Activated T-helper 1 cell treated with anti-CD3 and anti-CD28 coated beads, Interleukin-2, amount 50 U/mL, for 16 hours (primary cell): ENCODE data around the gene QRSL1.
"Not testable (repeated sequence)": the region's sequence is repeated elsewhere in the genome, so short reads cannot be mapped to it uniquely, and the experiment has no call there.

Experiments used
- DNase-seq, 2 donors: peaks; one replicate each; pipeline ENCODE4 v3.0.0-alpha.2; 2020; ENCODE audit warnings: low read depth in 1 of 2, low spot score in 1 of 2

Gene QRSL1, protein sequence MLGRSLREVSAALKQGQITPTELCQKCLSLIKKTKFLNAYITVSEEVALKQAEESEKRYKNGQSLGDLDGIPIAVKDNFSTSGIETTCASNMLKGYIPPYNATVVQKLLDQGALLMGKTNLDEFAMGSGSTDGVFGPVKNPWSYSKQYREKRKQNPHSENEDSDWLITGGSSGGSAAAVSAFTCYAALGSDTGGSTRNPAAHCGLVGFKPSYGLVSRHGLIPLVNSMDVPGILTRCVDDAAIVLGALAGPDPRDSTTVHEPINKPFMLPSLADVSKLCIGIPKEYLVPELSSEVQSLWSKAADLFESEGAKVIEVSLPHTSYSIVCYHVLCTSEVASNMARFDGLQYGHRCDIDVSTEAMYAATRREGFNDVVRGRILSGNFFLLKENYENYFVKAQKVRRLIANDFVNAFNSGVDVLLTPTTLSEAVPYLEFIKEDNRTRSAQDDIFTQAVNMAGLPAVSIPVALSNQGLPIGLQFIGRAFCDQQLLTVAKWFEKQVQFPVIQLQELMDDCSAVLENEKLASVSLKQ

DNA sequence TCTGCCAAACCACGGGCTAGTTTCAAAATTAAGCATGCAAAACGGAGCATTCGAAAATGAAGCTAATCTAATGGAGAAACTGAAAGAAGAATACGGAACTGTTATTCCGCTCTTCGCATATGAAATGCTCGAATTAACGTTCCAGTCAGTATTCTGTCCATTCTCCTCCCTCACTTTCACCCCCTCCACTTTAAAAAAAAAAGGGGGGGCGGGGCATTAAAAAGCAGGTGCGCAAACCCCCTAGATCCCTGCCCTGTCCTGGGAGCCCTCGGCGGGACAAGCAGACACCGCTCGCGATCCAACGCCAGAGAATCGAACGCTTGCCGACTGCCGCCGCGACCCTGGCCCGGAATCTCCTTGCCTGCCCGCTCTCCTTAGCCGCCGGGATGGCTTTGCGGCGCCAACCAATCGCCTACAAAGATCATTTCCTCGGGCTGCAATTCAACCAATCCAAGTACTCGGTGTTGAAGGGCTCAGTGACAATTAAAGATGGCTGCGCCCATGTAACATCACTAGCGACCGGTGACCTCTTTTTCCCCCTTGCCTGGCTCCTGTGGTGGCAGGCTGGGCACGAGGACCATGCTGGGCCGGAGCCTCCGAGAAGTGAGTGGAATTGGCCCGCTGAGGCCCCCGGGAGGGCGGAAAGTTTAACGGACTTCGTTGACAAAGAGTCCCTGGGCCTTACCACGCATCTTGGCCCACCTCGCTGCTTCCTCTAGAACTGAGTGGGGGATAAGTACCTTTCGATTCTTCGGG is at the start of gene QRSL1, which contains the start of gene RTN4IP1:
Gene QRSL1 (plus strand): TSS at position 476 of the 756 bp plus-strand sequence. CDS start 104 bp downstream, at position 580.
Gene RTN4IP1 (minus strand): TSS at position 396 of the 756 bp plus-strand sequence. CDS start 477 bp downstream, outside the sequence.
- DNase-seq, result peak; percentile 58 to 70

DNA sequence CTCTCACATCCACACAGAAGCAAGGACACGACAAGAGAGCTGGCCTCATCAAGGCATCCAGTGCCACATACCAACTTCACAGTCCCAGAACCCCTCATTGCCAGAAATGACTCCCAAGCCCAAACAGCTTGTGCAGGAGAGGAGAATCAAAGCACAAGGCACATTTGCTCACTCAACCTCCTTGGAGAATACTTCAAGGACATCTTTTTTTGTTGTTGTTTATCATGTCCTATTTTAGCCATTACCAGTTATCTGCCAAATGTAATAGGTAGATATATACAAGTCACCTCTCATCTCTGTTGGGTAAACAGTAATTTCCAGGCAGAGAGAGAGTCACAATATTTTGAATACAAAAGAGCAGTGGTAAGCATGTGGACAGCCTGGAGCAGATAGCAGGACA is 47.9 kb upstream of the QRSL1 start:
- DNase-seq, result no peak

DNA sequence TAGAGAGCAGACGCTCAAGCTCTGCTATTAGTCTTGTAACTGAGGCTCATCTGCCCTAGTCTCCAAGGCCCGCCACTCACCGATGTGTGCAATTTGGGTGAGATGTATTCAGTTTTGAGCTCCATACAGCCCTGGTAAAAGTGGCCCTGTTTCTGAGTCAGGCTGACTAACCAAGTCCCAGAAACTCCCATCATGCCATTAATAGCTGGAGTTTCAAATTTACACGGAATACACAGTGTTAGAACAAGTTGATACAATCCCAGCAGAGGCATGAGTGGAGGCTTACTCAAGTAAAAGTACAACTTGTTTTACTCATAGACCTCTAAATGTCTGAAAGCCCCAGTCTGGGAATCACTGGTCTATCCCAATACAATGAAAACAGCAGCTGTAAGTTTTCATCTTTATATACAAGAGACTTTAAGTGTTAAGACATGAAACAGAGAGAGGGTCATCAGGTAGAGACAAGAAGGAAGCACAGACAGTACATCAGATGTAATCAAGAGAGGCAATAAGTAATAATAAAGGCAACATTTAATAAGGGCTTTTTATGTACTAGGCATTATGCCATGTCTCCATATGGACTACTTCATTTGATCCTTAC is 42.5 kb upstream of the QRSL1 start:
- no peak for DNase-seq

DNA sequence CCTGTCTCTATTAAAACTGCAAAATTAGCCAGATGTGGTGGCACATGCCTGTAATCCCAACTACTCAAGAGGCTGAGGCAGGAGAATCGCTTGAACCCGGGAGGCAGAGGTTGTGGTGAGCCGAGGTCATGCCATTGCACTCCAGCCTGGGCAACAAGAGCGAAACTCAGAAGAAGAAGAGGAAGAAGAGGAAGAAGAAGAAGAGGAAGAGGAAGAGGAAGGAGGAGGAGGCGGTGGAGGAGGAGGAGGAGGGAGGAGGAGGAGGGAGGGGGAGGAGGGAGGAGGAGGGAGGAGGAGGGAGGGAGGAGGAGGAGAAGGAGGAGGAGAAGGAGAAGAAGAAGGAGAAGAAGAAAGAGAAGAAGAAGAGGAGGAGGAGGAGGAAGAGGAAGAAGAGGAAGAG is 40.4 kb upstream of the QRSL1 start:
- DNase-seq, result not testable (repeated sequence)

DNA sequence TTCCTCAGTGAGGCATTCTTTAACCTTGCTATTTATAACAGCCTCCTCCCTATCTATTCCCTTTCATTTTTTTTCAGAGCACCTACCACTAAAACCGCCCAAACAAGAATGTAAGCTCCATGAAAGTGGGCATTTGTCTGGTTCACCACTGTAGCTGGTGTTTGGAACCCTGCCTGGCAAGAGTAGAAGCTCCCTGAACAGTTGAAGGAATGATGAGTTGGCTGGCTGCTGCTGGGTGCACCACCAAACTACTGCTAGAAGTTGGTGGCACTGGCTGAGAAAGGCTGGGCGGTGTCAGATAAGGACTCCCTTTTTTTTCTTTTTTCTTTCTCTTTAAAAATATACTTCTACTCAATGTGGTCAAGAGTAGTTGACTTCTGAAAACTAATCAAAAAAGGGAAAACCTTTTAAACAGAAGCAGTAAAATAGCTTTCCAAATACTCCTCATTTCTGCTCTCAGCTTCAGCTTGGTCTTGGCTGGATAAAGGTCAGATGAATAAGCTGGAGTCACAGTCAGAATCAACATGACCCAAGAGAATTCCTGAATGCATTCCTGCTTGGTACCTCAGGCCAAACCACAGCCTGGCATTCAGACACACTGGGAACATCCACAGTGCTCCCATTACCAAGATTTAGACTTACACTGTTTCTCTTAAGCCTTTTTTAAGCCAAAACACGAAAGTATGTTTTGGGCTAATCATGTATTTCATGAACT is 38.1 kb upstream of the QRSL1 start:
- DNase-seq, result no peak

DNA sequence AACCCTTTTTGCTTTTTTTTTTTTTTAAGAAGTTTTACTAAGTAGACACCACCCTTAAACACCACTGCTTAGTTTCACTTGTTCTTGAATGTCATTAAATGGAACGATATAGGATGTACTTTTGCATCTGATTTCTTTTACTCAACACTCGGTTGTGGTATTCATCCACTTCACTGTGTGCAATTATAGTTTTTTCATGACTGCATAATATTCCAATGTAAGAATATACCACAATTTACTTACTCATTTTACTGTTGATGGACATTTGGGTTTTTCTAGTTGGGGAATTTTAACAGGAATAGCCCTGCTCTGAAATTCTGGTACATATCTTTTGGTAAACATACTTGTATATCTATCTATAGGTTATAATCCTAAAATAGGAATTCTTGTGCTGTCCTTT is 29.9 kb upstream of the QRSL1 start:
- DNase-seq, result no peak

DNA sequence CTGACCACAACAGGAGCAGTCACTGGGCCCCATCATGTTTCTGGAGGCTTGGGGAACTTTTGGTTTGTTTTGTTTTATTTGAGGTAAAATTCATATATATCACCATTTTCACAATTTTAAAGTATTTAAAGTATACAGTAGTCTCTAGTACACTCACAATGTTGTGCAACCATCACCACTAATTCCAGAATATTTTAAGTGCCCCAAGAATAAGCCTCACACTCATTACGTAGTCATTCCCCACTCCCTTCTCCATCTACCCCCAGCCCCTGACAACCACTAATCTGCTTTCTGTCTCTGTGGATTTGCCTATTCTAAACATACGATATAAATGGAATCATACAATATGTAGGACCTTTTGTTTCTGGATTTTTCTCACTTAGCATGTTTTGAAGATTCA is 29.0 kb upstream of the QRSL1 start:
- DNase-seq, result no peak

DNA sequence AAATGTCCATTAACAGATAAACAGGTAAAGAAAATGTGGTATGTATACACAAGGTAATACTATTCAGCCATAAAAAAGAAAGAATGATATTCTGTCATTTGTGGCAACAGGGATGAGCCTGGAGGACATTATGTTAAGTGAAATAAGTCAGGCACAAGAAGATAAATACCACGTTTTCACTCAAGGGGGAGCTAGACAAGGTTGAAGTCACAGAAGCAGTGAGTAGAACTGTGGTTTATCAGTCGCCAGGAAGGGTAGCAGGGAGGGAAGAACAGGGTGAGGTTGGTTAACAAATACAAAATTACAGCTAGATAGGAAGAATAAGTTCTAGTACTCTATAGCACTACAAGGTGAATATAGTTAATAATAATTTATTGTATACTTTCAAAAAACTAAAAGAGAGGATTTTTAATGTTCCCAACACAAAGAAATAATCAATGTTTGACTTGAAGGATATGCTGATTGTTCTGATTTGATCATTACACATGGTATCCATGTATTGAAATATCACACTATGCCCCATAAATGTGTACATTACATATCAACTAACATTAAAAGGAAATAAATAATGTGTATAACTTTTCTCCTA is 21.2 kb upstream of the QRSL1 start:
- no peak for DNase-seq

DNA sequence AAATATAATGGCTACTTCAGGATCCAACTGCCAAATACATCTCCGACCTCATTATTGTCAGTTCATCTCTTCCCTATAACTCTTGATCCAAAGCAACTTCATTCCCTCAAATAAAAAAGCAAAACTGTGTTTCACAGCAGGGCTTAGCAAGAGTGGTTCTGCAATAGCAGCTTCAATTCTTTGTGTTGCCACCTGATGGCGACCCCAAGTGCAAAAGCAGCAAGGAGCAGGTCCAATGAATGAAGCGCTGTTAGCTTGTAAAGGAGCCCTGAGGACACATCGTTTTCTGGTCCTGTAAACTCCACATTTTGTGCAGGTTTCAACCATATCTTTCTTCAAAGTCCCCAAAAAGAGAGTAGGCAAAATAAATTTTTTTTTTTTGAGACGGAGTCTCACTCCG is 19.7 kb upstream of the QRSL1 start:
- DNase-seq, result no peak

DNA sequence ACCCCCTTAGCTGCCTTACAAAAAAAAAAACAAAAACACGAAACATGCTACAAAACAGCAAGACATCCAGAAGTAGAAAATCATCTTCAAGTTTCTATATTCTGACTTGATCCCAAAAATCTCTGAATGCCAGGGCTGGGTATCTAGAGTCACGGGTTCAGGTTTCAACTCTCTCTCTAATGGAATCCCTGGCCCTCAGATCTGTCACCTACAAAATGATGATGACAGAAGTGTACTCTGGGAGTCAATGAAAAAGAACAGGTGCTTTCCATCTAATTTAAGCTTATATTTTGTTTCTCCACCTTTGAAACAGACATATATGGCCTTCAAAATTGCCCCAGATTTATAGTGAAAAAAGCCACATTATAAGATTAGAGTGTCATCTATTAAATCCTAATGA is 18.3 kb upstream of the QRSL1 start:
- DNase-seq, result no peak

DNA sequence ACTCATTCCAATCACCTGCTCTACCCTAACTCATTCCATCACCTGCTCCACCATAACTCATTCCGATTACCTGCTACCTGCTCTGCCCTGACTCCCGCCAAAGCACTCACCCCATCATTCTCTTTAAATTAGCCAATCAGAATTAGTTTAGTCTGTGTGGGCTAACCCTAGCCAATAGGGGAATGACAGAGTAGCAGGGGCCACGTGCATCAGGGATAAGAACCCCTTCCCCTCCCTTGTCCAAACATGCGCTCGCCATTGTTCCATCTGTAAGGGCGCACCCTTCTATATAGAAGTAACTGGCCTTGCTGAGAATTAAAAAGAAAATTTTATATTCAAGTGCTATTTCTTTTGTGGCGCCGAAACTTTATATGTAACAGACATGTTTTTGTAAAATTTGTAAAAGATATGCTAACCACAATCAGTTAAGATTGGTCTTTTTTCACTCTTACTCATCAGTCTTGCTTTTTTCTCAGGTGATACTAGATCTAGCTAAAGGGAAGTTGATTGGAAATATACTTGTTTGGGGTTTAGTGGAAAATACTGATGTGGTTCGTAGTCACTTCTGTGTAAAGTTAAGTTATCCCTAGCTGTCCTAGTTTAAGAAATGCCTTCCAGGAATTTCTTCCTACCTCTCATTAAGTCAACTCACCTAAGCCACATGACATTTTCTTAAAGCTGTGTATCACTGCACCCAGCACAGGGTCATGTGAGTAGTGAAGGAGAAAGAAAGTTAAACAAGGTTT is 16.5 kb upstream of the QRSL1 start:
- no peak for DNase-seq

DNA sequence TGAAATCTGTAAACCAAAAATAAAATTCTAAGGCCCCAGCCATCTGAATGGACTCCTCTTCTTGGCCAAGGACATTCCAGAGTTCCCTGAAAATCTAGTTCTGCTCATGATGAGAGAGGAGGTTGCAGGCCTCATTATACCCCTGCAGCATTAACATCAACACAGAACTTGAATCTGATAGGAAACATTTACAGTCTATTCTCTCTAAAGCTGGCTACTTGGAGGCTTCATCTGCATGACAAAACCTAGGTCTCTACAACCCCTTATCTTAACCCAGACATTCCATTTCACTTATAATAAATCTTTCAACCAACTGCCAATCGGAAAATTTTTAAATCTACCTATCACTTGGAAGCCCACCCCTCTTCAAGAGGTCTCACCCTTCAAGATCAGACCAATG is 15.8 kb upstream of the QRSL1 start:
- no peak for DNase-seq

DNA sequence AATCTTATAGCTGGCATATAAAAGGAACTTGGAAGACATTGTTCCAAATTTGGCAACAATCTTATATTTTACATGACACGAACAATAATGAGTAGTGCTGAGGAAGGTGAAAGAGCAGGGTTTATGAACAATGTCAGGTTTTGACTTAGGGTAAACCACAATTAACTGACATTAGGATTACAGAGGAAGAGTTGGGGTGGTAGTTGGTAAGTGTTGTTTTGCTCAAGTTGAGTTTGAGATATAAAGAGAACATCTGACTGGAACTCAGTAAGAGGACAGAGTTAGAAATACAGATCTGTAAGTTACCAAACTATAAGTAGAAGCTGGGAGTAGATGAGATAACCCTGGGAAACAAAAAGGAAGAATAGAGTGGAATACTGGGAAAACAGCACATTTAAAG is 15.2 kb upstream of the QRSL1 start:
- DNase-seq, result no peak

DNA sequence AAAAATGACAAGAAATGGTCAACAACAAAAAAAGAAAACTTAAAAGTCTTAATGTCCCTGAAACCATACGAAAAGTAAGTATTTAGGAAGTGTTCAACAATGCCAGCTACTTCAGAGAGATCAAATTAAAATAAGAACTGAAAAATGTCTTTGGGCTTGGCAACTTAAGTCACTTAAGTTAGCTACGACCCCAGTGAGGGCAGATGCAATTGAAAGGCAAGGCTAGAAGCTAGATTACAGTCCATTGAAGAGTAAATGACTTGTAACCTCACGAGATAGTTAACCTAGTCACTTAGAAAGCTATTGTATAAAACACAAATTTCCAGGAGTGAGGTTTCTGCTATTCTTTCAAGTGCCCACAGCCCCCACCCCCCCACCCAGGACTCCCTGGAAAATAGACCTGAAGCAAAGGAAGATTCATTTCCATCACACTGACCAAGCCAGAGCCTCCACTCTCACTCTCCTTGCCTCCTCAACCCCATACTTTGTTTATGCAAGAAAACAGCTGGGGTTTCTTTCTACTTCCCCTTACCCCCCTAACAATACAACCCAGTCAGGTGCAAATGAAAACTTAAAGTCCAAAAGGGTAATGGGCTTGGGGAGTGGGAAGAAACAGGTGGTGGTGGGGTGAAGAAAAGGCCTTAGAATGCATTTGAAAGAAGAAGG is 14.7 kb upstream of the QRSL1 start:
- no peak for DNase-seq

DNA sequence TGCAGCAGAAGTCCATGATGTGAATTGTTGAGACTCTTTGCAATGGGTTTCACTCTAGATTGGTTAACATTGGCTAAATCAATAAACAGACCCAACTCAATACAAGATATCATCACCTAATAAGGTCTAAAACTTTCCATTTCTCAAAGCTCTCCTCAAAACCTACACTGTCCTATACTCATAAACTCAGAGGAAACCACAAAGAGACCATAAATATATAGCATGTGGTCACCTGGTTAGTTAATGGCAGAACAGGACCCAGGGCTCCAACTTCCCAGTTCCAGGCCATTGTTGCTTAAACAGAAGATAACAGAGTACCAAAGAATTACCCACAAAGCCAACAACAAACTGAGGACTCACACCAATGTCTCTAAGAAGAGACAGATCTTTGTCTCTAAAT is 12.1 kb upstream of the QRSL1 start:
- DNase-seq, result no peak

DNA sequence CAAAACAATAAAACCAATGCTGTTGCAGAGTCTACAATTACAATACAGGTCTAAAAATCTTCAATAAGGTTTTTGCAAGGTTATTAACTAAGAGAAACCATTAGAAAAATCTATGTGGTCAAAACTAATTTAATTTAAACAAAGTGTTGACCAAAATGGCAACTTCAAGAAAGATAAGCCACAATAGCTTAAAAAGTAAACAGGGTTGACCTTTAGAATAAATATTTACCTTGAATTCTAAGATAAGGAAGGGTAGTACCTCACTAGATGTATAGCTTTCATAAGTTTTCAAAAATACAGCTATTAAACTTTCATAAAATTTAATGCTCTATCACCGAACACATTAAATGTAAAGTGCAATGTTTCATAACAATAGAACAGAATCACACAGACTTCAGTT is 11.5 kb upstream of the QRSL1 start:
- DNase-seq, result no peak

DNA sequence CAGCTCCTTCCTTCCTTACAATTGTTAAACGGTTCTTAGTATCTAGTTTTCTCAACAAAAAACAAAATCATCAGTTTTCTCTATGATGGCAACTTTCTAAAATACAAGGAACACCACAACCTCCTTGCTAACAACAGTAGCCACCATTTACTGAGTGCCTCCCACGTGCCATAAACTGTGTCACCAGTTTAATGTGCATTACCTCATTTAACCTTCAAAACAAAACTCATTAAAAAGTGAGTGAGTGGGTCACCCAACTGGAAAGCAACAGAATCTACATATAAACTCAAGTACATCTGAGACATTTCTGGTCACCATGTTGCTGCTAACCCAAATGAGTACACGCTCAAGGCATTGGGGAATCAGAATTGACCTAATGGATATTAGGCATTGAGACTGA is 11.1 kb upstream of the QRSL1 start:
- DNase-seq, result no peak

DNA sequence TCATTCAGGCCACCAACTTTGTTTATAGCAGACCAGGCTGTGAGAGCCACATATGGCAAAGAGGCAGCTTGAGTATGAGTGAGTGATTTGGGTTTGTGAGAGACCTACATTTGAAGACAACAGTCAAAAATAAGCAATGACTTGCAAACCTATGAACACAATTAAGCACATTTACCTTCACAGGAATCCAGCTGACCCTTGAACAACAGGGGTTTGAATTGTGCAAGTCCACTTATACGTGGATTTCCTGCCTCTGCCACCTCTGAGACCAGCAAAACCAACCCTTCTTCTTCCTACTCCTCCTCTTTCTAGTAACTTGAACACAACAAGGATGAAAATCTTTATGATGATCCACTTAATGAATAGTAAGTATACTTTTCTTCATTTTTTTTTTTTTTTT is 10.2 kb upstream of the QRSL1 start:
- DNase-seq, result no peak

DNA sequence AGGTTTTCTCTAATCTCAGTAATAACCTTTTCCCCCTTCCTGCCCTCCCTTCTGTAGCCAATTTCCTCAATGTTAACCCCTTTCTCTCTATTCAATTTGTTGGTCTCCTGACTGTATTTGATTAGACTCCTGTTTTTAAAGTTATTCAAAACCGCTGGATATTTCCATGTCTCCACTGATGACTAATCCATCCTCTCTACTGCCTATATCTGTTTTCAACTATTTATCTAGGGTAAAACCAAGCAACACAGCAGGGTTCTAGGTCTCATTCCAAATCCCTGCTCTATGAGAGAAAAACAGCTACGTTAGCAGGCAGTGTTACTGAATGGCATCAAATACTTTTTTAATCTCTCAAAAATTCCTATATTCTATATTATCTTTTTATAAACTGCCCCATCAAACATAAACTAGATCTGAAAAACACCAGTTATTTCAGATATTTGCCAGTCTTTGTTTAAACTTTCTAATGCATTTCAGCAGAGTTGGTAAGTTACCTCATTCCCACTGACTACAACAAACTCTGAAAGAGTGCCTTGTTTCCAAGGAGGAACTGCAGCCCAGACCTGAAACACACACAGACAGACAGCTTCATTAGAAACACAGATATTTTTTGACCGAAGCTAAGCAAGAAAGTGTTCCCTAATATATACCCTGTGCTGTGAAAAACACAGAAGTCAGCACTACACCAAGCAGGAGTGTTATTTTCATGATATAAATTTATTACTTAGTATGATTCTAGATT is 8.3 kb upstream of the QRSL1 start:
- no peak for DNase-seq
